CD4-positive, alpha-beta T cell treated with Interleukin-6 at 100 ng/mL for 8 hours (primary cell): ENCODE data around the gene GAR1.
"Not testable (repeated sequence)": the region's sequence is repeated elsewhere in the genome, so short reads cannot be mapped to it uniquely, and the experiment has no call there.

Source experiments
- DNase-seq: peaks from one replicate; pipeline ENCODE4 v3.0.0-alpha.2; 2020; ENCODE audit warnings: mixed read lengths, low spot score

GAR1 gene

GRCh38 chr4:109815151-109816081, at the start of gene GAR1:
Gene GAR1, plus strand, starts transcription at chr4:109815762. Its CDS starts 403 bp downstream, at chr4:109816165.
- peak; percentile 85 for DNase-seq

GRCh38 chr4:109782092-109782491, 33.5 kb upstream of the GAR1 start:
- DNase-seq: not testable (repeated sequence)

GRCh38 chr4:109786846-109787245, 28.7 kb upstream of the GAR1 start:
- DNase-seq: no peak

- no peak for DNase-seq
Observed at GRCh38 chr4:109787807-109788206, 27.8 kb upstream of the GAR1 start.

- DNase-seq: no peak
Observed at GRCh38 chr4:109795059-109795458, 20.5 kb upstream of the GAR1 start.

GRCh38 chr4:109798866-109799265, 16.7 kb upstream of the GAR1 start:
- DNase-seq: no peak

- DNase-seq: no peak
Observed at GRCh38 chr4:109801099-109801789, 14.3 kb upstream of the GAR1 start.

- no peak for DNase-seq
Observed at GRCh38 chr4:109801895-109802319, 13.7 kb upstream of the GAR1 start, which contains the start of gene CFI. Gene CFI, minus strand, starts transcription at chr4:109801999. Its CDS starts 28 bp downstream, at chr4:109801971.

GRCh38 chr4:109803924-109804571, 11.5 kb upstream of the GAR1 start:
- DNase-seq: peak; percentile 16

GRCh38 chr4:109809655-109810054, 5.9 kb upstream of the GAR1 start:
- DNase-seq: no peak

GRCh38 chr4:109810552-109811387, 4.8 kb upstream of the GAR1 start:
- DNase-seq: no peak

- DNase-seq: no peak
Observed at GRCh38 chr4:109811707-109812106, 3.9 kb upstream of the GAR1 start.

- DNase-seq: peak; percentile 23
Observed at GRCh38 chr4:109816082-109816442, 500 bp downstream of the GAR1 start.

- DNase-seq: no peak
Observed at GRCh38 chr4:109816894-109817293, 1.3 kb downstream of the GAR1 start.

GRCh38 chr4:109818268-109818667, 2.7 kb downstream of the GAR1 start:
- no peak for DNase-seq

- no peak for DNase-seq
Observed at GRCh38 chr4:109820563-109820962, 5.0 kb downstream of the GAR1 start.

GRCh38 chr4:109821185-109821584, 5.6 kb downstream of the GAR1 start:
- DNase-seq: no peak

- DNase-seq: no peak
Observed at GRCh38 chr4:109826719-109827118, 11.2 kb downstream of the GAR1 start.

- no peak for DNase-seq
Observed at GRCh38 chr4:109827672-109828071, 12.1 kb downstream of the GAR1 start, which contains the start of gene RRH. Gene RRH, plus strand, starts transcription at chr4:109827972. Its CDS starts 56 bp downstream, at chr4:109828028.

- no peak for DNase-seq
Observed at GRCh38 chr4:109833756-109834155, 18.2 kb downstream of the GAR1 start.

- DNase-seq: no peak
Observed at GRCh38 chr4:109836985-109837384, 21.4 kb downstream of the GAR1 start.
